ENCODE data around the gene GNG8.
A peak's percentile ranks its signal among the peaks of the same experiment; 100 is the strongest.

GNG8 gene

DNA sequence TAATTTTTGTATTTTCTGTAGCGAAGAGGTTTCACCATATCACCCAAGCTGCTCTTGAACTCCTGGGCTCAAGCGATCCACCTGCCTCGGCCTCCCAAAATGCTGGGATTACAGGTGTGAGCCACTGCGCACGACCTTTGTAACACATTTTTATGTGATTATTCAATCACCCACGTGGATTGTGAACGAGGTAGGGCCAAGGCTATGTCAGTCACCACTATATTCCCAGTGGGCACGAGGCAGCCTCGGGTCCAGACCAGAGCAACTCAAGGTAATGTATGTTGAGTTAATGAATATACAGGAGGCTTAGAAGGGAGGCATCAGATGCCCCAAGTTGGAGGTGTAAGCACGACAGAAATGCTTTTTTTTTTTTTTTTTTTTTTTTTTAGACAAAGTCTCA lies 20.0 kb downstream of the GNG8 start:
- no peaks in the 10 kb centered on the region for H3K9me2 ChIP-seq (replicated peaks; ENCODE audit: insufficient read depth, low read length)
- no peak overlapping the region for H3K4me3 ChIP-seq (ENCODE audit: low read length)
- no peaks in the 10 kb centered on the region for H3K79me2 ChIP-seq (ENCODE audit: low read length)
- H3K4me2 ChIP-seq (ENCODE audit: low read depth, low read length), result no peak overlapping the region
- H3K9ac ChIP-seq (ENCODE audit: low read length), result no peak overlapping the region
- peaks cover 84% of the 10 kb centered on the region for H3K27me3 ChIP-seq (replicated peaks; ENCODE audit: insufficient read depth, low read length)
- TF ChIP-seq, protein P1, sequence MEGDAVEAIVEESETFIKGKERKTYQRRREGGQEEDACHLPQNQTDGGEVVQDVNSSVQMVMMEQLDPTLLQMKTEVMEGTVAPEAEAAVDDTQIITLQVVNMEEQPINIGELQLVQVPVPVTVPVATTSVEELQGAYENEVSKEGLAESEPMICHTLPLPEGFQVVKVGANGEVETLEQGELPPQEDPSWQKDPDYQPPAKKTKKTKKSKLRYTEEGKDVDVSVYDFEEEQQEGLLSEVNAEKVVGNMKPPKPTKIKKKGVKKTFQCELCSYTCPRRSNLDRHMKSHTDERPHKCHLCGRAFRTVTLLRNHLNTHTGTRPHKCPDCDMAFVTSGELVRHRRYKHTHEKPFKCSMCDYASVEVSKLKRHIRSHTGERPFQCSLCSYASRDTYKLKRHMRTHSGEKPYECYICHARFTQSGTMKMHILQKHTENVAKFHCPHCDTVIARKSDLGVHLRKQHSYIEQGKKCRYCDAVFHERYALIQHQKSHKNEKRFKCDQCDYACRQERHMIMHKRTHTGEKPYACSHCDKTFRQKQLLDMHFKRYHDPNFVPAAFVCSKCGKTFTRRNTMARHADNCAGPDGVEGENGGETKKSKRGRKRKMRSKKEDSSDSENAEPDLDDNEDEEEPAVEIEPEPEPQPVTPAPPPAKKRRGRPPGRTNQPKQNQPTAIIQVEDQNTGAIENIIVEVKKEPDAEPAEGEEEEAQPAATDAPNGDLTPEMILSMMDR (IDR thresholded peaks at IDR 0.05; ENCODE audit: low read length), result no peak
- no peak for TF ChIP-seq EZH2phosphoT487 (IDR thresholded peaks at IDR 0.05; ENCODE audit: low read length)
- no peak for TF ChIP-seq EZH2 (optimal IDR thresholded peaks at IDR 0.05; ENCODE audit: low read depth, low read length)
- peaks cover 12% of the 10 kb centered on the region for H3F3A ChIP-seq (ENCODE audit: insufficient read depth, low read length)
- H3K4me1 ChIP-seq (ENCODE audit: low read length), result peaks cover 21% of the 10 kb centered on the region
- DNase-seq, result no peak
- no peaks in the 10 kb centered on the region for H3K36me3 ChIP-seq (replicated peaks; ENCODE audit: insufficient read depth, low read length)
- no peak overlapping the region for H3K27ac ChIP-seq (ENCODE audit: low read length)
- no peaks in the 10 kb centered on the region for H3K9me3 ChIP-seq (replicated peaks; ENCODE audit: insufficient read depth, low read length)
- peaks cover 12% of the 10 kb centered on the region for H4K20me1 ChIP-seq (ENCODE audit: insufficient read depth, low read length)
- no peak overlapping the region for H2AFZ ChIP-seq (ENCODE audit: low read length)

DNA sequence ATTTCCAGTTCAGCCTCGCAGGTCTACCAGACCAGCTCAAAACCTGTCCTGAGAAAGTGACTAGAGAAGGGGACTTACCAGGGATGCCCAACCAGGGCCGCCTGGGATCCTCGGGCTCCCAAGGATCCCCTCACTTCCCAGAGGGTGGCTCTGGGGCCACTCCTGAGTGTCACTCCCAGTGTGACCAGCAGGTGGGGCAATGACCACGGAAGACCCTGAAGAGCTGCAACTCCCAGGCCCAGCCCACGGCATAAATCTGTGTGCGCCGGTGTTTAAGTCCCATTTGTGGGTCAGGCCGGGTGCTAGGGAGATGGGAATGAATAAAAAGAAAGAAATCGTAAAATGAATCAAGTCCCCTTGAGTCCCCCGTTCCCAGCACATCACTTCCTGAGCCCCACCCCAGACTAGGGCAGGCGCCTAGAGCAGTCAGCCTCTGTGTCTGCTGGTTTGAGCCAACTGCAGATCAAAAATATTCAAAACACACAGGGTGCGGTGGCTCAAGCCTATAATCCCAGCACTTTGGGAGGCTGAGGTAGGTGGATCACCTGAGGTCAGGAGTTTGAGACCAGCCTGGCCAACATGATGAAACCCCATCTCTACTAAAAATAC lies 21.8 kb downstream of the GNG8 start:
- DNase-seq, result peak; percentile 61
- Histone ChIP-seq H3K36me3 (replicated peaks; ENCODE audit: insufficient read depth, low read length) (0 out of 2 replicates have a peak, but pooled peaks cover 4% of the 10 kb centered on the region), H3K4me1 (ENCODE audit: low read length) (peaks cover 27% of the 10 kb centered on the region), H3K27ac (ENCODE audit: low read length) (no peak overlapping the region), H2AFZ (ENCODE audit: low read length) (no peak overlapping the region), H3K9ac (ENCODE audit: low read length) (no peak overlapping the region), H3K9me2 (replicated peaks; ENCODE audit: insufficient read depth, low read length) (no peaks in the 10 kb centered on the region), H3K4me3 (ENCODE audit: low read length) (no peak overlapping the region), H3K27me3 (replicated peaks; ENCODE audit: insufficient read depth, low read length) (peaks cover 71% of the 10 kb centered on the region), H3K4me2 (ENCODE audit: low read depth, low read length) (no peak overlapping the region), H3F3A (ENCODE audit: insufficient read depth, low read length) (peaks cover 23% of the 10 kb centered on the region), H4K20me1 (ENCODE audit: insufficient read depth, low read length) (peaks cover 26% of the 10 kb centered on the region), H3K79me2 (ENCODE audit: low read length) (no peaks in the 10 kb centered on the region), H3K9me3 (replicated peaks; ENCODE audit: insufficient read depth, low read length) (no peaks in the 10 kb centered on the region)
- TF ChIP-seq EZH2phosphoT487 (IDR thresholded peaks at IDR 0.05; ENCODE audit: low read length) (no peak), EZH2 (optimal IDR thresholded peaks at IDR 0.05; ENCODE audit: low read depth, low read length) (no peak)
- TF ChIP-seq, protein P1 (IDR thresholded peaks at IDR 0.05; ENCODE audit: low read length), result peak; percentile 79

DNA sequence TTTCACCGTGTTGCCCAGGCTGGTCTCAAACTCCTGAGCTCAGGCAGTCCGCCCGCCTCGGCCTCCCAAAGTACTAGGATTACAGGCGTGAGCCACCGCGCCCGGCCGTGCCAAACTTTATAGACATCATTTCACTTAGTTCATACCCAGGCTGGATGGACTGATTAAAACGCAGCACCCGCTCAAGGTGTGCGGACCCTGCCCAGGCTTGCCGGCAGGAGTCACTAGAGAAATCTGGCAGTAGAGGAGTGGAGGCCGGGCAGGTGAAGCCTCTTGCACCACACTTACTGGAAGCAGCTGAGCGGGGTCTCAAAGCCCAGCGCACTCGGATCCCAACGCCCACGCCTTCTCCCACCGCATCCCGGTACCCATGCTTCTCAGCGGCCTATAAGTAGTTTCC lies 22.5 kb downstream of the GNG8 start:
- peaks cover 26% of the 10 kb centered on the region for H4K20me1 ChIP-seq (ENCODE audit: insufficient read depth, low read length)
- no peak overlapping the region for H3K4me3 ChIP-seq (ENCODE audit: low read length)
- no peak overlapping the region for H2AFZ ChIP-seq (ENCODE audit: low read length)

More for the DNA sequence above, 22.5 kb downstream of the GNG8 start:
- H3K36me3 ChIP-seq (replicated peaks; ENCODE audit: insufficient read depth, low read length), result 0 out of 2 replicates have a peak, but pooled peaks cover 11% of the 10 kb centered on the region
- H3K27me3 ChIP-seq (replicated peaks; ENCODE audit: insufficient read depth, low read length), result peaks cover 65% of the 10 kb centered on the region
- no peaks in the 10 kb centered on the region for H3K9me3 ChIP-seq (replicated peaks; ENCODE audit: insufficient read depth, low read length)
- TF ChIP-seq, protein P1 (IDR thresholded peaks at IDR 0.05; ENCODE audit: low read length), result no peak
- TF ChIP-seq EZH2 (optimal IDR thresholded peaks at IDR 0.05; ENCODE audit: low read depth, low read length), result no peak
- TF ChIP-seq EZH2phosphoT487 (IDR thresholded peaks at IDR 0.05; ENCODE audit: low read length), result no peak
- H3K27ac ChIP-seq (ENCODE audit: low read length), result no peak overlapping the region
- peaks cover 27% of the 10 kb centered on the region for H3K4me1 ChIP-seq (ENCODE audit: low read length)
- no peaks in the 10 kb centered on the region for H3K9me2 ChIP-seq (replicated peaks; ENCODE audit: insufficient read depth, low read length)
- H3K79me2 ChIP-seq (ENCODE audit: low read length), result no peaks in the 10 kb centered on the region
- no peak for DNase-seq
- no peak overlapping the region for H3K9ac ChIP-seq (ENCODE audit: low read length)
- peaks cover 23% of the 10 kb centered on the region for H3F3A ChIP-seq (ENCODE audit: insufficient read depth, low read length)
- H3K4me2 ChIP-seq (ENCODE audit: low read depth, low read length), result no peak overlapping the region

Measured in MM.1S (cell line).